GM23338 (cell line): ENCODE measurements around the gene DAGLB. TPM values are rescaled to one million over a fixed set of nuclear protein-coding genes. Genes with fewer than 3 reads are reported as not detected.

ENCODE experiments used
- ATAC-seq: fragments of 200-7000 bp; cut with Tn5 transposase; 3 replicates; pipeline ENCODE4 v1.9.1; 2020
- DNase-seq: peaks from one replicate; pipeline ENCODE4 v3.0.0-alpha.2; 2015; ENCODE audit warnings: low spot score
- H2AFZ ChIP-seq: fragments of 200-600 bp; sonication (generic); 2 replicates; pipeline ENCODE4 v1.8.0; 2016; ENCODE audit warnings: antibody characterized with exemption, mild to moderate bottlenecking, moderate library complexity
- H3F3A ChIP-seq: fragments of 200-600 bp; sonication (generic); replicated peaks from 2 replicates; pipeline ENCODE4 v1.8.0; 2017; ENCODE audit warnings: antibody characterized with exemption, mixed run types, low read depth
- H3K27ac ChIP-seq: fragments of 200-600 bp; sonication (generic); 2 replicates; pipeline ENCODE4 v1.6.1; 2016; ENCODE audit warnings: low read depth
- H3K27me3 ChIP-seq: fragments of 200-600 bp; sonication (generic); 2 replicates; pipeline ENCODE4 v1.8.0; 2016; ENCODE audit warnings: mild to moderate bottlenecking, mixed run types, moderate library complexity; ENCODE audit not compliant: insufficient read depth
- H3K36me3 ChIP-seq: fragments of 200-600 bp; sonication (generic); 2 replicates; pipeline ENCODE4 v1.8.0; 2016; ENCODE audit warnings: mild to moderate bottlenecking; ENCODE audit not compliant: insufficient read depth
- H3K4me1 ChIP-seq: fragments of 200-600 bp; sonication (generic); 2 replicates; pipeline ENCODE4 v1.8.0; 2016; ENCODE audit warnings: mild to moderate bottlenecking, moderate library complexity; ENCODE audit not compliant: insufficient read depth
- H3K4me2 ChIP-seq: fragments of 200-600 bp; sonication (generic); 2 replicates; pipeline ENCODE4 v1.7.1; 2017; ENCODE audit warnings: mixed run types
- H3K4me3 ChIP-seq: fragments of 200-600 bp; sonication (generic); 2 replicates; pipeline ENCODE4 v1.6.1; 2016; ENCODE audit warnings: mixed run types
- H3K79me2 ChIP-seq: fragments of 200-600 bp; sonication (generic); replicated peaks from 2 replicates; pipeline ENCODE4 v1.8.0; 2017; ENCODE audit warnings: mild to moderate bottlenecking; ENCODE audit not compliant: insufficient read depth
- H3K9me2 ChIP-seq: fragments of 200-600 bp; sonication (generic); 2 replicates; pipeline ENCODE4 v1.8.0; 2017; ENCODE audit not compliant: insufficient read depth
- H4K20me1 ChIP-seq: fragments of 200-600 bp; sonication (generic); replicated peaks from 2 replicates; pipeline ENCODE4 v1.8.0; 2017; ENCODE audit warnings: mild to moderate bottlenecking; ENCODE audit not compliant: insufficient read depth
- H3K27ac Mint-ChIP-seq: 2 replicates; pipeline ENCODE4 v1.8.0; 2020; ENCODE audit warnings: inconsistent platforms, mild to moderate bottlenecking, moderate library complexity, mixed read lengths
- H3K27me3 Mint-ChIP-seq: 3 replicates; pipeline ENCODE4 v1.8.0; 2022; ENCODE audit warnings: low read depth, mild to moderate bottlenecking, moderate library complexity, mixed read lengths, inconsistent platforms; ENCODE audit not compliant: insufficient read depth, poor library complexity
- H3K36me3 Mint-ChIP-seq: 3 replicates; pipeline ENCODE4 v1.8.0; 2021; ENCODE audit warnings: low read depth, mild to moderate bottlenecking, inconsistent platforms, moderate library complexity, mixed read lengths
- H3K4me1 Mint-ChIP-seq: 3 replicates; pipeline ENCODE4 v1.8.0; 2020; ENCODE audit warnings: mild to moderate bottlenecking, inconsistent platforms, mixed read lengths
- H3K4me3 Mint-ChIP-seq: 3 replicates; pipeline ENCODE4 v1.8.0; 2021; ENCODE audit warnings: moderate library complexity, mild to moderate bottlenecking, inconsistent platforms, mixed read lengths
- H3K9me3 Mint-ChIP-seq: 3 replicates; pipeline ENCODE4 v1.8.0; 2020; ENCODE audit warnings: moderate library complexity, mild to moderate bottlenecking, inconsistent platforms, mixed read lengths
- CREB1 ChIP-seq: fragments of 250-450 bp; sonication (Bioruptor Pico); IDR thresholded peaks from 2 replicates; pipeline ENCODE4 v1.5.0; 2020; ENCODE audit warnings: low read depth, mild to moderate bottlenecking, moderate library complexity
- EZH2 ChIP-seq: fragments of 200-600 bp; sonication (generic); IDR thresholded peaks from one replicate; pipeline ENCODE4 v1.8.0; 2017; ENCODE audit warnings: antibody characterized with exemption, mild to moderate bottlenecking, low read depth; ENCODE audit not compliant: unreplicated experiment
- EZH2phosphoT487 ChIP-seq: fragments of 200-600 bp; sonication (generic); IDR thresholded peaks from one replicate; pipeline ENCODE4 v1.8.1; 2018; ENCODE audit warnings: antibody characterized with exemption; ENCODE audit not compliant: unreplicated experiment
- JUNB ChIP-seq: IDR thresholded peaks from one replicate; pipeline ENCODE4 v1.6.1; 2016; ENCODE audit warnings: antibody characterized with exemption; ENCODE audit not compliant: unreplicated experiment
- NANOG ChIP-seq: IDR thresholded peaks from 2 replicates; pipeline ENCODE4 v1.6.1; 2016; ENCODE audit warnings: antibody characterized with exemption, borderline replicate concordance
- POLR2AphosphoS5 ChIP-seq: IDR thresholded peaks from 2 replicates; pipeline ENCODE4 v1.6.1; 2016; ENCODE audit warnings: antibody characterized with exemption, low read depth
- STAT1 ChIP-seq: IDR thresholded peaks from one replicate; pipeline ENCODE4 v1.6.1; 2016; ENCODE audit warnings: antibody characterized with exemption; ENCODE audit not compliant: unreplicated experiment
- ZNF114 ChIP-seq: fragments of 250-450 bp; sonication (Bioruptor Pico); IDR thresholded peaks from 2 replicates; pipeline ENCODE4 v1.5.0; 2020; ENCODE audit warnings: mild to moderate bottlenecking, moderate library complexity
- ZNF331 ChIP-seq: fragments of 250-450 bp; sonication (Bioruptor Pico); IDR thresholded peaks from 2 replicates; pipeline ENCODE4 v1.5.0; 2020; ENCODE audit warnings: low read depth, mild to moderate bottlenecking, moderate library complexity
- polyA plus RNA-seq: library from polyadenylated mRNA; unstranded; fragments of >200 nt; fragmentation: Nextera tagmentation; extraction: Ambion mirVana; gene quantifications from 2 replicates; pipeline ENCODE4 v1.2.1, GENCODE V29; 2016
- total RNA-seq: library from RNA; depleted of rRNA; stranded (reverse); fragments of >200 nt; shearing (Covaris generic); gene quantifications from 2 replicates; pipeline ENCODE4 v1.2.3, GENCODE V29; 2014
- TF ChIP-seq, protein P1 (sequence below): IDR thresholded peaks from one replicate; pipeline ENCODE4 v1.6.1; 2018; ENCODE audit warnings: antibody characterized with exemption; ENCODE audit not compliant: unreplicated experiment
- TF ChIP-seq, protein P2 (sequence below): fragments of 250-450 bp; sonication (Bioruptor Pico); IDR thresholded peaks from 2 replicates; pipeline ENCODE4 v1.5.0; 2020; ENCODE audit warnings: mild to moderate bottlenecking, moderate library complexity
- TF ChIP-seq, protein P3 (sequence below): IDR thresholded peaks from 2 replicates; pipeline ENCODE4 v1.6.1; 2016; ENCODE audit warnings: antibody characterized with exemption
- TF ChIP-seq, protein P4 (sequence below), 2 experiments: fragments of 200-600 bp in 1 of 2; sonication (generic) in 1 of 2; conservative IDR thresholded peaks; 2 replicates each; pipeline versions ENCODE4 v1.5.1 to v1.6.1; 2016 to 2017; ENCODE audit warnings: antibody characterized with exemption in 2 of 2, low read depth in 2 of 2, mild to moderate bottlenecking in 2 of 2, moderate library complexity in 1 of 2

Gene DAGLB
- total and polyA plus RNA-seq, 2 experiments from 2014 or later: 13.8 to 26.0 TPM

DNA sequence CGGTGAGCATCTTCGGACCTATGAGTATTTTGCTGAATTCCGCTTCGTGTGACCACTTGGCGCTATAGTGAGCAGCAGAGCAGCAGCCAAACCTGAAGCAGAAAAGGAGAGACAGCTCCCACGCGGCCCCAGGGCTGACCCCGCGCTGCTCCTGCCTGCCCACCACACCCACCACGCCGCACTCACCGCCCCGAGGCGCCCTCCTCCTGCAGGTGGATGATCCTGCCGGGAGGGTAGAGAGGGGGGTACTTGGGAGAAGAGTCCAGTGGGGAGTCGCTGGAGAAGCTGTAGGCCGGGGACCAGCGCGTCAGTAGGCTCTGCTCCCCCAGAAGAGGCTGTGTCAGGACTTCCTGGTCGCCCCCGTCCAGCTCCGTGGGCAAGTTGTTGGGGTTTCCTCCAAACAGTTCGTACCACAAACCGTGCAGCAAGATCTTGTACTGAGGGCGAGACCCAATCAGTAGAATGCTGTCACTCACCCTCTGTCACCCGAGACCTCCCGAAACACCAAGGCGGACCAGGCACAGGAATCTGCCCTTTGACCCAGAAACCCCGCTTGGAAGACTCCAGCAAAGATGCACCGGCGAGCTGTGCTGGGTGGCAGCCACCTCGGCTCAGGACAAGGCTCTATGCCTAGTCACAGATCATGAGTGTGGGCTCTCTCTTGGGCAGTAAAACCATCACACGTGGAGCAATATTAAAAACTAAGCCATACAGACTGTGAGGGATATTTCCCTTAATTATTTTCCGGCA is 37.6 kb downstream of the DAGLB start (continued):
- TF ChIP-seq, protein P1, sequence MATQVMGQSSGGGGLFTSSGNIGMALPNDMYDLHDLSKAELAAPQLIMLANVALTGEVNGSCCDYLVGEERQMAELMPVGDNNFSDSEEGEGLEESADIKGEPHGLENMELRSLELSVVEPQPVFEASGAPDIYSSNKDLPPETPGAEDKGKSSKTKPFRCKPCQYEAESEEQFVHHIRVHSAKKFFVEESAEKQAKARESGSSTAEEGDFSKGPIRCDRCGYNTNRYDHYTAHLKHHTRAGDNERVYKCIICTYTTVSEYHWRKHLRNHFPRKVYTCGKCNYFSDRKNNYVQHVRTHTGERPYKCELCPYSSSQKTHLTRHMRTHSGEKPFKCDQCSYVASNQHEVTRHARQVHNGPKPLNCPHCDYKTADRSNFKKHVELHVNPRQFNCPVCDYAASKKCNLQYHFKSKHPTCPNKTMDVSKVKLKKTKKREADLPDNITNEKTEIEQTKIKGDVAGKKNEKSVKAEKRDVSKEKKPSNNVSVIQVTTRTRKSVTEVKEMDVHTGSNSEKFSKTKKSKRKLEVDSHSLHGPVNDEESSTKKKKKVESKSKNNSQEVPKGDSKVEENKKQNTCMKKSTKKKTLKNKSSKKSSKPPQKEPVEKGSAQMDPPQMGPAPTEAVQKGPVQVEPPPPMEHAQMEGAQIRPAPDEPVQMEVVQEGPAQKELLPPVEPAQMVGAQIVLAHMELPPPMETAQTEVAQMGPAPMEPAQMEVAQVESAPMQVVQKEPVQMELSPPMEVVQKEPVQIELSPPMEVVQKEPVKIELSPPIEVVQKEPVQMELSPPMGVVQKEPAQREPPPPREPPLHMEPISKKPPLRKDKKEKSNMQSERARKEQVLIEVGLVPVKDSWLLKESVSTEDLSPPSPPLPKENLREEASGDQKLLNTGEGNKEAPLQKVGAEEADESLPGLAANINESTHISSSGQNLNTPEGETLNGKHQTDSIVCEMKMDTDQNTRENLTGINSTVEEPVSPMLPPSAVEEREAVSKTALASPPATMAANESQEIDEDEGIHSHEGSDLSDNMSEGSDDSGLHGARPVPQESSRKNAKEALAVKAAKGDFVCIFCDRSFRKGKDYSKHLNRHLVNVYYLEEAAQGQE: no peak
- no peak for TF ChIP-seq EZH2phosphoT487
- no peak for TF ChIP-seq ZNF331 (CRISPR knock-in tag)
- no peak for TF ChIP-seq ZNF114 (CRISPR knock-in tag)
- no peak for TF ChIP-seq POLR2AphosphoS5

DNA sequence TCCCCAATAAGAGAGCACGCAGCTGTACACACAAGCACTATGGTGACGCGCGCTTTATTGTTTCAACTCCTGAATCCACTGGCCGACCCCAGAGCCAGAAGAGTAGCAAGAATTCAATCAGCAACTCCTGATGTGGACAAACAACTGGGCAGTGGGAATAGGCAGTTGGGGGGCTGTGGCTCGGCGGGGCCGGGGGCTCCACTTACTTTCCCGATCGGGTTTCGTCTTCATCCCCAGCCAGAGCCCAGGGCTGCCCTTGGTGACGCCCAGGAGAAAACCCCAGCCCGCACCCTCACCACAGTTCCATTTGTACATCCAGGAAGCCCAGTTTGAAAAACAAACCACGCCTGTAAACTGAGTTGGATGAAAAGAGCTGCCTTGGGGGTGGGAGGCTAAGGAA is 38.7 kb downstream of the DAGLB start:
- Histone ChIP-seq H2AFZ (no peak overlapping the region), H3K9me2 (no peaks in the 10 kb centered on the region), H3F3A (peaks cover 15% of the 10 kb centered on the region), H3K4me2 (no peak overlapping the region), H3K4me1 (no peaks in the 10 kb centered on the region), H3K27me3 (no peaks in the 10 kb centered on the region), H4K20me1 (peaks cover 14% of the 10 kb centered on the region), H3K36me3 (peaks cover 43% of the 10 kb centered on the region), H3K27ac (no peak overlapping the region), H3K79me2 (no peaks in the 10 kb centered on the region; the same call in 1 of the 2 replicates), H3K4me3 (no peak overlapping the region)
- ATAC-seq (no peak), DNase-seq (no peak)
- Mint-ChIP-seq H3K27ac (no peak overlapping the region; the same call in 1 of the 2 replicates), H3K4me1 (no peaks in the 10 kb centered on the region), H3K4me3 (no peak overlapping the region), H3K9me3 (no peaks in the 10 kb centered on the region), H3K27me3 (peaks cover 18% of the 10 kb centered on the region), H3K36me3 (peaks cover 85% of the 10 kb centered on the region)
- TF ChIP-seq, protein P2, sequence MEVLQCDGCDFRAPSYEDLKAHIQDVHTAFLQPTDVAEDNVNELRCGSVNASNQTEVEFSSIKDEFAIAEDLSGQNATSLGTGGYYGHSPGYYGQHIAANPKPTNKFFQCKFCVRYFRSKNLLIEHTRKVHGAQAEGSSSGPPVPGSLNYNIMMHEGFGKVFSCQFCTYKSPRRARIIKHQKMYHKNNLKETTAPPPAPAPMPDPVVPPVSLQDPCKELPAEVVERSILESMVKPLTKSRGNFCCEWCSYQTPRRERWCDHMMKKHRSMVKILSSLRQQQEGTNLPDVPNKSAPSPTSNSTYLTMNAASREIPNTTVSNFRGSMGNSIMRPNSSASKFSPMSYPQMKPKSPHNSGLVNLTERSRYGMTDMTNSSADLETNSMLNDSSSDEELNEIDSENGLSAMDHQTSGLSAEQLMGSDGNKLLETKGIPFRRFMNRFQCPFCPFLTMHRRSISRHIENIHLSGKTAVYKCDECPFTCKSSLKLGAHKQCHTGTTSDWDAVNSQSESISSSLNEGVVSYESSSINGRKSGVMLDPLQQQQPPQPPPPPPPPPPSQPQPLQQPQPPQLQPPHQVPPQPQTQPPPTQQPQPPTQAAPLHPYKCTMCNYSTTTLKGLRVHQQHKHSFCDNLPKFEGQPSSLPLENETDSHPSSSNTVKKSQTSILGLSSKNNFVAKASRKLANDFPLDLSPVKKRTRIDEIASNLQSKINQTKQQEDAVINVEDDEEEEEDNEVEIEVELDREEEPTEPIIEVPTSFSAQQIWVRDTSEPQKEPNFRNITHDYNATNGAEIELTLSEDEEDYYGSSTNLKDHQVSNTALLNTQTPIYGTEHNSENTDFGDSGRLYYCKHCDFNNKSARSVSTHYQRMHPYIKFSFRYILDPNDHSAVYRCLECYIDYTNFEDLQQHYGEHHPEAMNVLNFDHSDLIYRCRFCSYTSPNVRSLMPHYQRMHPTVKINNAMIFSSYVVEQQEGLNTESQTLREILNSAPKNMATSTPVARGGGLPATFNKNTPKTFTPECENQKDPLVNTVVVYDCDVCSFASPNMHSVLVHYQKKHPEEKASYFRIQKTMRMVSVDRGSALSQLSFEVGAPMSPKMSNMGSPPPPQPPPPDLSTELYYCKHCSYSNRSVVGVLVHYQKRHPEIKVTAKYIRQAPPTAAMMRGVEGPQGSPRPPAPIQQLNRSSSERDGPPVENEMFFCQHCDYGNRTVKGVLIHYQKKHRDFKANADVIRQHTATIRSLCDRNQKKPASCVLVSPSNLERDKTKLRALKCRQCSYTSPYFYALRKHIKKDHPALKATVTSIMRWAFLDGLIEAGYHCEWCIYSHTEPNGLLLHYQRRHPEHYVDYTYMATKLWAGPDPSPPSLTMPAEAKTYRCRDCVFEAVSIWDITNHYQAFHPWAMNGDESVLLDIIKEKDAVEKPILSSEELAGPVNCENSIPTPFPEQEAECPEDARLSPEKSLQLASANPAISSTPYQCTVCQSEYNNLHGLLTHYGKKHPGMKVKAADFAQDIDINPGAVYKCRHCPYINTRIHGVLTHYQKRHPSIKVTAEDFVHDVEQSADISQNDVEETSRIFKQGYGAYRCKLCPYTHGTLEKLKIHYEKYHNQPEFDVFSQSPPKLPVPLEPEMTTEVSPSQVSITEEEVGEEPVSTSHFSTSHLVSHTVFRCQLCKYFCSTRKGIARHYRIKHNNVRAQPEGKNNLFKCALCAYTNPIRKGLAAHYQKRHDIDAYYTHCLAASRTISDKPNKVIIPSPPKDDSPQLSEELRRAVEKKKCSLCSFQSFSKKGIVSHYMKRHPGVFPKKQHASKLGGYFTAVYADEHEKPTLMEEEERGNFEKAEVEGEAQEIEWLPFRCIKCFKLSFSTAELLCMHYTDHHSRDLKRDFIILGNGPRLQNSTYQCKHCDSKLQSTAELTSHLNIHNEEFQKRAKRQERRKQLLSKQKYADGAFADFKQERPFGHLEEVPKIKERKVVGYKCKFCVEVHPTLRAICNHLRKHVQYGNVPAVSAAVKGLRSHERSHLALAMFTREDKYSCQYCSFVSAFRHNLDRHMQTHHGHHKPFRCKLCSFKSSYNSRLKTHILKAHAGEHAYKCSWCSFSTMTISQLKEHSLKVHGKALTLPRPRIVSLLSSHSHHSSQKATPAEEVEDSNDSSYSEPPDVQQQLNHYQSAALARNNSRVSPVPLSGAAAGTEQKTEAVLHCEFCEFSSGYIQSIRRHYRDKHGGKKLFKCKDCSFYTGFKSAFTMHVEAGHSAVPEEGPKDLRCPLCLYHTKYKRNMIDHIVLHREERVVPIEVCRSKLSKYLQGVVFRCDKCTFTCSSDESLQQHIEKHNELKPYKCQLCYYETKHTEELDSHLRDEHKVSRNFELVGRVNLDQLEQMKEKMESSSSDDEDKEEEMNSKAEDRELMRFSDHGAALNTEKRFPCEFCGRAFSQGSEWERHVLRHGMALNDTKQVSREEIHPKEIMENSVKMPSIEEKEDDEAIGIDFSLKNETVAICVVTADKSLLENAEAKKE (CRISPR knock-in tag): no peak
- TF ChIP-seq NANOG (no peak), POLR2AphosphoS5 (no peak), CREB1 (no peak), EZH2 (no peak), STAT1 (no peak), JUNB (no peak)
- TF ChIP-seq, protein P3, sequence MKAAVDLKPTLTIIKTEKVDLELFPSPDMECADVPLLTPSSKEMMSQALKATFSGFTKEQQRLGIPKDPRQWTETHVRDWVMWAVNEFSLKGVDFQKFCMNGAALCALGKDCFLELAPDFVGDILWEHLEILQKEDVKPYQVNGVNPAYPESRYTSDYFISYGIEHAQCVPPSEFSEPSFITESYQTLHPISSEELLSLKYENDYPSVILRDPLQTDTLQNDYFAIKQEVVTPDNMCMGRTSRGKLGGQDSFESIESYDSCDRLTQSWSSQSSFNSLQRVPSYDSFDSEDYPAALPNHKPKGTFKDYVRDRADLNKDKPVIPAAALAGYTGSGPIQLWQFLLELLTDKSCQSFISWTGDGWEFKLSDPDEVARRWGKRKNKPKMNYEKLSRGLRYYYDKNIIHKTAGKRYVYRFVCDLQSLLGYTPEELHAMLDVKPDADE: no peak
- TF ChIP-seq, protein P4, sequence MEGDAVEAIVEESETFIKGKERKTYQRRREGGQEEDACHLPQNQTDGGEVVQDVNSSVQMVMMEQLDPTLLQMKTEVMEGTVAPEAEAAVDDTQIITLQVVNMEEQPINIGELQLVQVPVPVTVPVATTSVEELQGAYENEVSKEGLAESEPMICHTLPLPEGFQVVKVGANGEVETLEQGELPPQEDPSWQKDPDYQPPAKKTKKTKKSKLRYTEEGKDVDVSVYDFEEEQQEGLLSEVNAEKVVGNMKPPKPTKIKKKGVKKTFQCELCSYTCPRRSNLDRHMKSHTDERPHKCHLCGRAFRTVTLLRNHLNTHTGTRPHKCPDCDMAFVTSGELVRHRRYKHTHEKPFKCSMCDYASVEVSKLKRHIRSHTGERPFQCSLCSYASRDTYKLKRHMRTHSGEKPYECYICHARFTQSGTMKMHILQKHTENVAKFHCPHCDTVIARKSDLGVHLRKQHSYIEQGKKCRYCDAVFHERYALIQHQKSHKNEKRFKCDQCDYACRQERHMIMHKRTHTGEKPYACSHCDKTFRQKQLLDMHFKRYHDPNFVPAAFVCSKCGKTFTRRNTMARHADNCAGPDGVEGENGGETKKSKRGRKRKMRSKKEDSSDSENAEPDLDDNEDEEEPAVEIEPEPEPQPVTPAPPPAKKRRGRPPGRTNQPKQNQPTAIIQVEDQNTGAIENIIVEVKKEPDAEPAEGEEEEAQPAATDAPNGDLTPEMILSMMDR (conservative IDR thresholded peaks at IDR 0.05; ENCODE audit: low read depth in 2 of 2): no peak
